GM12878 (cell line): ENCODE data around the gene DOCK2.

ENCODE experiments used
- CTCF ChIP-seq, 3 experiments: IDR thresholded peaks in 2 of 3; conservative IDR thresholded peaks in 1 of 3; 2 replicates each; pipeline ENCODE4 v1.5.1; 2011; ENCODE audit warnings: low read depth in 3 of 3, low read length in 3 of 3, mild to moderate bottlenecking in 3 of 3, control low read depth in 2 of 3, moderate library complexity in 2 of 3, inconsistent platforms in 1 of 3, mixed read lengths in 1 of 3; ENCODE audit not compliant: control insufficient read depth in 2 of 3, insufficient read depth in 1 of 3; ENCODE audit errors: extremely low read depth in 1 of 3
- EED ChIP-seq: sonication (generic); IDR thresholded peaks from 2 replicates; pipeline ENCODE4 v1.6.1; 2016; ENCODE audit warnings: antibody characterized with exemption, low read depth
- EP300 ChIP-seq, 2 experiments: fragments of 150-350 bp in 1 of 2; IDR thresholded peaks; 2 replicates each; pipeline ENCODE4 v1.6.1; 2011 to 2012; ENCODE audit warnings: low read depth in 2 of 2, low read length in 2 of 2, borderline replicate concordance in 1 of 2, improper control_type of control experiment in 1 of 2, inconsistent platforms in 1 of 2; ENCODE audit not compliant: control insufficient read depth in 1 of 2
- EZH2 ChIP-seq: IDR thresholded peaks from 2 replicates; pipeline ENCODE4 v1.6.1; 2012; ENCODE audit warnings: low read depth, mild to moderate bottlenecking, control low read depth, inconsistent platforms, low read length, borderline replicate concordance; ENCODE audit not compliant: control insufficient read depth
- IRF5 ChIP-seq: fragments of 450-650 bp; IDR thresholded peaks from 2 replicates; pipeline ENCODE4 v1.6.1; 2017; ENCODE audit warnings: borderline replicate concordance
- JUNB ChIP-seq: IDR thresholded peaks from 2 replicates; pipeline ENCODE4 v1.6.1; 2016; ENCODE audit warnings: antibody characterized with exemption, mild to moderate bottlenecking
- NR2C1 ChIP-seq: fragments of 450-650 bp; IDR thresholded peaks from 2 replicates; pipeline ENCODE4 v1.6.1; 2017; ENCODE audit warnings: antibody characterized with exemption, mild to moderate bottlenecking, moderate library complexity
- POLR2AphosphoS5 ChIP-seq: IDR thresholded peaks from 2 replicates; pipeline ENCODE4 v1.6.1; 2011; ENCODE audit warnings: mild to moderate bottlenecking, low read length, inconsistent platforms
- RFX5 ChIP-seq: IDR thresholded peaks from 2 replicates; pipeline ENCODE4 v1.6.1; 2011; ENCODE audit warnings: low read depth, low read length, improper control_type of control experiment
- SIN3A ChIP-seq: IDR thresholded peaks from 2 replicates; pipeline ENCODE4 v1.6.1; 2012; ENCODE audit warnings: low read depth, low read length, improper control_type of control experiment
- SRF ChIP-seq, 2 experiments: IDR thresholded peaks; 2 replicates each; pipeline ENCODE4 v1.6.1; 2011; ENCODE audit warnings: low read depth in 2 of 2, low read length in 2 of 2, mild to moderate bottlenecking in 1 of 2, moderate library complexity in 1 of 2
- TAF1 ChIP-seq: IDR thresholded peaks from 2 replicates; pipeline ENCODE4 v1.6.1; 2011; ENCODE audit warnings: mild to moderate bottlenecking, low read depth, low read length, borderline replicate concordance

GRCh38 chr5:170103447-170103846 lies 466.4 kb downstream of the DOCK2 start:
- TF ChIP-seq SIN3A (no peak), CTCF (IDR thresholded peaks at IDR 0.05 in 2 of 3, conservative IDR thresholded peaks at IDR 0.05 in 1 of 3; ENCODE audit: control insufficient read depth in 2 of 3, extremely low read depth in 1 of 3, insufficient read depth in 1 of 3, low read depth in 3 of 3, low read length in 3 of 3) (no peak), EED (no peak), RFX5 (no peak), IRF5 (no peak), EZH2 (no peak), TAF1 (no peak), EP300 (IDR thresholded peaks at IDR 0.05; ENCODE audit: borderline replicate concordance in 1 of 2, control insufficient read depth in 1 of 2, low read depth in 2 of 2, low read length in 2 of 2) (no peak), JUNB (no peak), NR2C1 (no peak), SRF (IDR thresholded peaks at IDR 0.05; ENCODE audit: low read depth in 2 of 2, low read length in 2 of 2) (no peak), POLR2AphosphoS5 (no peak)
